ENCODE measurements around the gene PIKFYVE.

- TF ChIP-seq POLR2AphosphoS5 (IDR thresholded peaks at IDR 0.05), result no peak
- TF ChIP-seq, protein P1, sequence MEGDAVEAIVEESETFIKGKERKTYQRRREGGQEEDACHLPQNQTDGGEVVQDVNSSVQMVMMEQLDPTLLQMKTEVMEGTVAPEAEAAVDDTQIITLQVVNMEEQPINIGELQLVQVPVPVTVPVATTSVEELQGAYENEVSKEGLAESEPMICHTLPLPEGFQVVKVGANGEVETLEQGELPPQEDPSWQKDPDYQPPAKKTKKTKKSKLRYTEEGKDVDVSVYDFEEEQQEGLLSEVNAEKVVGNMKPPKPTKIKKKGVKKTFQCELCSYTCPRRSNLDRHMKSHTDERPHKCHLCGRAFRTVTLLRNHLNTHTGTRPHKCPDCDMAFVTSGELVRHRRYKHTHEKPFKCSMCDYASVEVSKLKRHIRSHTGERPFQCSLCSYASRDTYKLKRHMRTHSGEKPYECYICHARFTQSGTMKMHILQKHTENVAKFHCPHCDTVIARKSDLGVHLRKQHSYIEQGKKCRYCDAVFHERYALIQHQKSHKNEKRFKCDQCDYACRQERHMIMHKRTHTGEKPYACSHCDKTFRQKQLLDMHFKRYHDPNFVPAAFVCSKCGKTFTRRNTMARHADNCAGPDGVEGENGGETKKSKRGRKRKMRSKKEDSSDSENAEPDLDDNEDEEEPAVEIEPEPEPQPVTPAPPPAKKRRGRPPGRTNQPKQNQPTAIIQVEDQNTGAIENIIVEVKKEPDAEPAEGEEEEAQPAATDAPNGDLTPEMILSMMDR (IDR thresholded peaks at IDR 0.05), result no peak
These were observed 86.9 kb downstream of the PIKFYVE start for GRCh38 chr2:208352644-208353567.
